Superior temporal gyrus (tissue), 1 donor: ENCODE measurements around the gene LNX2.
A peak's percentile ranks its signal among the peaks of the same experiment; 100 is the strongest.
"Not testable (repeated sequence)": the region's sequence is repeated elsewhere in the genome, so short reads cannot be mapped to it uniquely, and the experiment has no call there.

ENCODE experiments used
- DNase-seq: peaks from one replicate; pipeline ENCODE4 v3.0.0-alpha.2; 2016; ENCODE audit errors: extremely low spot score

The LNX2 gene

DNA sequence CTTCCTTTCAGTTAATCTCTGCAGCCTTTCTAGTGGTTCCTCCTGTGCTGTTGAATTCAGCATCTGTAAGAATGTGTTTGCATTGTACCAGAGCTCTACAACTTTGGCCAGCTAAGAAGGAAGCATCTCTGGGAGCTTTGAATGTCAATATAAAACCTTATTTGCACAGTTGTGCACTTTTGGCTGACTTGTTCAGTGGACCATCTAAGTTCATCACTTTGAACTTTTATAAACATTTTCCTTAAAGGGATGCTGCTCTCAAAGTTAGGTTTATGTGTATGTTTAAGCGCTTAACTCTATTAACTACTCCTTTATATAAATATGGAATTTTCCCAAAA, 16.9 kb upstream of the LNX2 start:
- no peak for DNase-seq

DNA sequence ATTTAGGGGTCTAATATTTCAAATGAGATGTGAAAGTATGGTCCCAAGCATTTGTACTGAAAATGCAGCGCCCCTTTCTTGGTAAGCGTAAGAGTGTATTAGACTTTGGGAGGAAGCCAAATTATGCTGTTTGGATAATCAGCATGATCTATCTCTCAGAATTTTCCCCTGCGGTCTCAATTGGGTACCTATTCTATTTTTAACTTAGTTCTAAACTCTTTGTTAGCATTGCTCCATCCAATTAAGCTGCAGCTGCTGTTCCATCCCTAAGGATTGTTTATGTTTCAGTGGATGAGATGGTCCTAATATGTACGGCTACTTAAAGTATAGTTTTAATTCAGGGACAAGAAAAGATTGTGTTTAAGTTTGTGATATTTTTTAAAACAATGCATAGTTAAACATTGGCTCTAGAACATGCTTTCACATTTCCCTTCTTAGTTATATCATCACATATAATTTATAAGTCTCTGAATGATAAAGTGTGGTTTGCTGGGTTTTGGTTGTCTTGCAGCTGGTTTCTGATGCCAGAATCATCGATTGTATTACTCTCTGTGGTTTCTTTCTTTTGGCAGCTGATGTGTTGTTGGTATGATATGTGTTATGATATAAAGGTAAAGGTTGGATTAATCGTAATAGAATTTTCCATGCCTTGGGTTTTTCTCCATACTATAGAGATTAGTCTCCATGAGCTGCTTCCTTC, 16.4 kb upstream of the LNX2 start:
- no peak for DNase-seq

DNA sequence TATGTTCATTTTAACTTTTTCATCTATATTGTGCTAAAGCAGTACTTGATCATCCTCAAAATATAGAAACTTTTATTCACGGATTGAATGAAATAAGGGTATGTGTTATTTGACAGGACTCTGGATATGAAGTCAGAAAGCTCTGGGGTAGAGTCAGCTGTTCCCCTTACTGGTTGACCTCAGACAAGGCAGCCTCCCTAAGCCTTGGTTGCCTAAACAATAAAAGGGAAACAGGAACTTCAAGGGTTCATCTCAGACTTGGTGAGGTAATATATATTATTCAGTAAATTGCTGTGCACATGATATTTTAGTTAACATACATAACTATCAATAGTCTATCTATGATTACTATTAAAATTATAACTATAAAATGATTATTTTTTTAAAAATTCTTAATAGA, 14.9 kb upstream of the LNX2 start:
- no peak for DNase-seq

DNA sequence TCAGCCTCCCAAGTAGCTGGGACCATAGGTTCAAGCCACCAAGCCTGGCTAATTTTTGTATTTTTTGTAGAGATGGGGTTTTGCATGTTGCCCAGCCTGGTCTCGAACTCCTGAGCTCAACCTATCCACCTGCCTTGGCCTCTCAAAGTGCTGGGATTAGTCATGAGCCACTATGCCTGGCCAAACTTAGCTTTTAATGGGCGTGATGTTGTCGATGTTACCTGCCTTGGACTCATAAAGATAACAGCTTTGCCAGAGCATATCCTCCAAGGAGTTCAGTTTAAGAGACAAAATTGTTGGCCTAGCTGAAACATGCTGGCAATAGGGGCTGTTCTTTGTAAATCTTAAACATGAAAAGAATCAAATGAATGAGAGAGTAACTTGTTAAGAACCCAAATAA, 14.5 kb upstream of the LNX2 start:
- no peak for DNase-seq

DNA sequence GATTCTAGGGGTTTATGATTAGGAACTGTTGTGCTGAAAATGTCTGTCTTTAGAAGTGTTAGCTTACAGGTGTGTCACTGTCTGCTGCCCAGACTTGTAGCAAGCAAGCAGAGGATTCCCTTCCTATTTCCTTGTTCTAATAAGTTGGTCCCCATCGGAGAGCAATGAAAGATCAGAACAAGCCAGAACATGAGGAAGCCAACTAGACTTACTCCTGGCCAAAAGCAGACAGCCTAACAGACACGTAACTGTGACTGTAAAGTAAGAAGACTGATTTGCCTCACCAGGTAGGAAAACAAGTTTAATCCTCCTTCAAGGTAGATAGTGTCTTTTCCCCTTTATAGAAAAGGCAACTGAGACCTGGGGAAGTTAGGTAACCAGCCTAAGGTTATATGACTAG, 13.9 kb upstream of the LNX2 start:
- no peak for DNase-seq

DNA sequence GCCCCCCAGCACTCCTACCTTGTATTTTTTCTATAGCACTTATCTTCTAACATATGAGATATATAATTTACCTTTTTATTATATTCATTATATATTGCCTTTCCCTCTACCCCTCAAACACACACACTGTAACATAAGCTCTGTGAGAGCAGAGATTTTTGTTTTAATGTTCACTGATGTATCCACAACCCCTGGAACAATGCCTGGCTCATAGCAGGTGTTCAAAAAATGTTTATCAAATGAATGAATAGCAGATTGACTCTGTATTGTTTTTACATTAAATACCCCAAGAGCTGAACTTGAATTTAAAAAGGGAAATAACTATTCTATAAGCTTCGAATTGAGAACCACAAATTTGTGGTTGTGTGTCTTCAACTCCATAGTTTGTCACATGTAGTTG, 12.3 kb upstream of the LNX2 start:
- DNase-seq: no peak

DNA sequence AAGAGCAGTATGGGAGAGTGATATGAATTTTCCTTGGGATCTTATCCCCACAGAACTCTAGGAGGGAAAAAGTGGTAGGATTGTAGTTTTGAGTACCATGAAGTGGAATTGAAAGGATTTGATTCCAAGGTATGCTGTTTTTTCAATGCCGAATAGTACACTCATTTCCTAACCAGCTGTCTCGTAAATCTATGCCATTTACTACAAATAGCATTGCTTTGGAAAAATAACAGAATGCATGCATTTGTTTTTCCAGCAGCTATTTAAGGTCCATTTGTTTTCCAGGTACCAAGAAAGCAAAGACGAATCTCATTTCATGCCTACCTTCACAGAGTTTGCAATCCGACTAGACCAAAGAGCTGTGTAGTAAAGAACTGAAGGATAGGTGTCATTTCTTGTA, 11.9 kb upstream of the LNX2 start:
- no peak for DNase-seq

DNA sequence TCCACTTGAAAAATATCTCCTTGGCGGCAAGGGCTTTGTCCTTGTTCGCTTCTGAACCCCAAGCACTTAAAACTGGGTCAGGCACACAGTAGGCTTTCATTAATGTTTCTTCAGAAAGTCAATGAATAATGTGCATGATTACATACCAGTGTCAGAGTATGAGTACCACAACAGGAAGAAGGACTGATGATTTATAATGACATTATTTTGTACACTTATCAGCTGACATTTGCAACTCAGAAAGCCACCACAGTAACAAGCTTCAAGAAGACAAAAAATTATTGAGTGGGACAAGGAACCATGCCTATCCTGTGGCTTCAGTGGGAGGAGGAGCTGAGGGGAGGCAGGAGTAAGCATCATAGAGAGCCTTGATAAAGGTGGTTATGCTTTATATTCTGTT, 11.3 kb upstream of the LNX2 start:
- DNase-seq: no peak

DNA sequence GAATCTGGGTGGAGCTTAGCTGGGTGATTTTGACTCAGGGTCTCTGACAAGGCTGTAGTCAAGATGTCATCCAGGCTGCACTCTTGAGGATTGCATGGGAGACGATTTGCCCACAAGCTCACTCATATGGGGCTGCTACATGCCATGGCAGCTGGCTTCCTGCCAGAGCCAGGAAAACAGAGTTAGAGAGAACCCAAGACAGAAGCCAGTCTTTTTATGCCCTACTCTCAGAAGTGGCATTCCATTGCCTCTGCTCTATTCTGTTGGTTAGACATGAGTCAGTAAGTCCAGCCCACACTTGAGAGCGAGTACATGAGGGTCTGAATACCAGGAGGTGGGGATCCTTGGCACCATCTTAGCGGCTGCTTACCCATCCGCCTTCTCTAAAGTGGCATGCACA, 10.8 kb upstream of the LNX2 start:
- DNase-seq: no peak

DNA sequence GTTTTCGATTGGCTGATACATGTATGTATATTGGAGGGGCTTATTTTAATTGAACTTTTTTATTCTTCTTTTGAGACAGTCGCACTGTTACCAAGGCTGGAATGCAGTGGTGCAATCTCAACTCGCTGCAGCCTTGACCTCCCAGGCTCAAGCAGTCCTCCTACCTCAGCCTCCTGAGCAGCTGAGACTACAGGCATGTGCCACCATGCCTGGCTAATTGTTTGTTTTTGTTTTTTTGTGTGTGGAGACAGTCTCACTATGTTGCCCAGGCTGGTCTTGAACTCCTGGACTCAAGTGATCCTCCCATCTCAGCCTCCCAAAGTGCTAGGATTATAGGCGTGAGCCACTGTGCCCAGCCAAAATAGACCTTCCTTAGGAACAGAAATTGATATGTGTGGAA, 8.4 kb upstream of the LNX2 start:
- not testable (repeated sequence) for DNase-seq

DNA sequence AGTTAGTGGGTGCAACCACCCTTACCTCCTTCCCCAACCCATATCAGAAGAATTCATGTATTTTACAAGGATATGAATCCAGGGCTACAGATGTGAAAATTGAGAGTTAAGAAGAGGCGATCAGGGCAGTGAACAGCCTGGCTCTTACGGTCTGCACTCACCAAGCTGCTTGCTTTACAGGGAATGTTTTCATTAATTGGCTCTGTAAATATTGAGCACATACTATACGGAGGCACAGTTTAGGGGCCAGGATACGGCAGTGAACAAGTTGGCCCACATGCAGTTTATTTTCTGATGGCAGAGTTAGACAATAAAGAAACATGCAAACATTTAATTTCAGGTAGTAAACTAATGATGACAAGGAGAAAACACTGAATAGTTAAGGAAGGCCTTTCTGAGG, 7.8 kb upstream of the LNX2 start:
- no peak for DNase-seq

DNA sequence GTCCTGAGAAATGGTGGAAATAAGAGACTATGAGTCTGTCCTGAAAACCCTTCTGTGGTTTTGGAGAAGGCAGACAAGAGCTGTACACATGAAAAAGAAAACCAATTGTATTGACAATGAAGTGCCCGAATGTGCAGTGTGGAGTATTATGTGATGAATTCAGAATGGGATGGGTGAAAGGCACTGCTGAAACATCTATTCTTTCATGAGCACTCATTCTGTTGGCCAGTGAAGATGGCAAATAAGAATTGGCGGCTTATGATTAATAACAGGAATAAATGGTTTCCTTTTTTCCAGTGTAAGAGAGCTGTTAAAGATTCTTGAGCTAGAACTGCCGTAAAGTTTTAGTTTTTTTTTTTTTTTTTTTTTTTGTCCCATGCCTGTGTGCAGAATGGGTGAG, 7.1 kb upstream of the LNX2 start:
- DNase-seq: no peak

DNA sequence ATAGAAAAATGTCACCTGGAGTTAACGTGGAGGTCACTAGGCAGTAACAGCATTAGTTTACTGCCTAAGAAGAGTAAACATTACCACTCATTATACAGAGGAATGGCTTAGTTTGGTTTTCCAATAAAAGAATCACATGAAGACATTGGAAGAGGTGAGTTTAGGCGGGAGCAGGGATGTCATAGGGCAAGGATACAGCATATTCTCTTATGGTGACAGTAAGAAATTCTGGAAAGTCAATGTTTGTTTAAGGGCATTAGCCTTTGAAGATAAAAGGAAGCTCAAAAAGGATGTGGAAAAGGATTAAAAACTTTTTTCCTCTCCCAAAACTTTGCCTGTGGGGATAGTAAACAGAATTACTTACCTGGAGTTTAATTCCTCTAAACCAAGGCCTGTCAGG, 5.5 kb upstream of the LNX2 start:
- DNase-seq: no peak

DNA sequence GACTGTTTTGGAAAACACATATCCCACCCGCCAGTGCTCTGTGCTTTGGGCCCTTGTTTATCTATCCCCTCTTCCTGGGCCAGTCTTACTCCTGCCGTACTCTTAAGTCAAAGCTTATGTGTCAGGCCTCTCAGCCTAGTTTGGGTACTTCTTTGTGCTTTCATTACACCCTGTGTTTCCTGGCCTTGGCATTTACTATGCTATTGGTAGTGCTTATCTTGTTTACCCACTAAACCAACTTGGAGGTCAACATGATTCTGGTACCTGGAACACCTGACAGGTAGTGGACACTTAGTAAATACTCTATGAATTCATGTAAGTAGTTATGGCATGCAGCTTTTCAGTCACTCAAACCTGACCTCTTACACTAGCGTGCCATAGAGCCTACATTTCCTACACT, 3.7 kb upstream of the LNX2 start:
- DNase-seq: no peak

DNA sequence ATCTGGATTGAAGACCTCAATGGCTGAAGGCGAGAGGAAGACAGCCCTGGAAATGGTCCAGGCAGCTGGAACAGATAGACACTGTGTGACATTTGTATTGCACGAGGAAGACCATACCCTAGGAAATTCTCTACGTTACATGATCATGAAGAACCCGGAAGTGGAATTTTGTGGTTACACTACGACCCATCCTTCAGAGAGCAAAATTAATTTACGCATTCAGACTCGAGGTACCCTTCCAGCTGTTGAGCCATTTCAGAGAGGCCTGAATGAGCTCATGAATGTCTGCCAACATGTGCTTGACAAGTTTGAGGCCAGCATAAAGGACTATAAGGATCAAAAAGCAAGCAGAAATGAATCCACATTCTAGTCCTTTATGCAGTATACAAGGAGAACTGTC, 2.6 kb upstream of the LNX2 start:
- DNase-seq: no peak

DNA sequence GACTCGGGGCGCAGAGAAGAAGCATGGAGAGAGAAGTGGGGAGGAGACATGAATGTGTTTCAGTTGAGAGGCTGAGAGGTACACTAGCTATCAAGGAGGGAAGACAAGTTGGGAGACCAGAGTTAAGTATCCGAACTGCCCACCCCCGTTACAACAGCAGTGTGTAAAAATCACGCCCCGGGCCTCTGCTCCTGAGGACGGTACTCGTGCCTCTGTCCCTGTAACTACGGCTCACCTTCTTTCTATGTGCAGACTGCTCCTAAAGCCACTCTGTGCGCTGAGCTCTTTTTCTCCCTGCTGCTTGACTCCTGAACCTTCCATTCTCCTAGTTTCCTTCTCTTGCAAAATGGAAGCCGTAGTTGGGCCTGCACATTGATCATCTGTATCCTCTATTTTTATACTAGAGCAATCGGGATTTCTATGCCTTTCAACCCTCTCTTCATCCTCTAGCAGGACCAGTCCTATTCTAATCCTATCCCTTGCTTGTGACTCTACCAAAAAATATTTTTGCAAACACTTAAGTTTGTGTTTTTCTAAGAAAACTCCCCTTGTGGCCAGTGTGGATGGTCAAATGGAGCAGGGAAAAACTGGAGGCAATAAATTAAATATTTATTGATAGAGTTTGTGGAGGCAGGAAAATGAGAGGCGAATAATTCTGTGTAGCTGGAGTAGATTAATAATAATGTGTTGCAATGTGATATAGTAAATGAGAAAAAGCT, 1.9 kb upstream of the LNX2 start:
- DNase-seq: no peak

DNA sequence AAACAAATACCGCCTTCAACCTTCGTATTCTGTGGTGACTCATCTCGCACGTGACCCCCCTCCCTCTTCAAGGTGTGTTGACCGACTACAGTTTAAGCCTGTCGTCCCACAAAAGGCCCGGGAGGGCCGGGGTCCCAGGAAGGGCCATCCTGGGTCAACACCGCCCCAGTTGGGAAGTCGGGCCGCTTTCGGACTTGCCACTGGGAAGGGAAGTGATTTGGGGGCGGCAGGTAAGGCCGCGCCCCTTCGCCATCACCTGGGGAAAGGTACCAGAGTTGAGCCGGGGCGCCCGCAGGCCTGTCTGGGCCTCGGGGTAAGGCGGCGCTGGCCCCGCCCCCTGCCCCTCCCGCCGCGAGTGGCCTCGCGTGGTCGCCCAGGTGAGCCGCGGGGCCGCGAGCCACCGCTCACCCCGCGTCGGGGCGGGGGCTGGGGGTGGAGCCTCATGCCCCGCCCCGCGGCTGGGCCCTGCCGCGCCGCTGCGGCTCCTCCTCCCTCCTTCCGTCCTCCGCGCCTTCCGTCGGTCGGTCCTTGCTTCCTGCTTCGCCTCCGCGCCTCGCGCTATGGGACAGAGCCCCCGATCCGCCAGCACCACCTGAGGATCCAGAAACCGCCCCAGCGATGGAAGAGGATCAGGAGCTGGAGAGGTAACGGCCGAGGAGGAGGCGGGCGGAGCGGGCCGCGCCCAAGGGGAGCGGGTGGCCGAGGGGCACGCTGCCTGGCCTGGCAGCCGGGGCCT, 1.2 kb upstream of the LNX2 start, which contains the start of gene POLR1D:
POLR1D (plus strand) TSS at position 527 of the 736 bp plus-strand sequence; CDS start at position 619, 92 bp downstream.
- DNase-seq: peak; percentile 82

DNA sequence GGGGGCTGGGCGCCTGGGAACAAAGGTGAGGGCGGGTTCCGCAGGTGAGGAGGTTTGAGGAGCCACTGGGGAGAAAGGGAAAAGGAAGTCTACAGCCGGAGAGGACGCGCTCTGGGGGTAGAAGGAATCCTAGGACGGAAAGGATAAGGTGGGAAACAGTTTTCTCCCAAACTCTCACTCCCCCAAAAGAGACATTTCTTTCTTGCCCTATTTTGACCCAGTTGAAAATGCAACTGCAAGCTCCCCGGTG, 712 bp upstream of the LNX2 start:
- no peak for DNase-seq

DNA sequence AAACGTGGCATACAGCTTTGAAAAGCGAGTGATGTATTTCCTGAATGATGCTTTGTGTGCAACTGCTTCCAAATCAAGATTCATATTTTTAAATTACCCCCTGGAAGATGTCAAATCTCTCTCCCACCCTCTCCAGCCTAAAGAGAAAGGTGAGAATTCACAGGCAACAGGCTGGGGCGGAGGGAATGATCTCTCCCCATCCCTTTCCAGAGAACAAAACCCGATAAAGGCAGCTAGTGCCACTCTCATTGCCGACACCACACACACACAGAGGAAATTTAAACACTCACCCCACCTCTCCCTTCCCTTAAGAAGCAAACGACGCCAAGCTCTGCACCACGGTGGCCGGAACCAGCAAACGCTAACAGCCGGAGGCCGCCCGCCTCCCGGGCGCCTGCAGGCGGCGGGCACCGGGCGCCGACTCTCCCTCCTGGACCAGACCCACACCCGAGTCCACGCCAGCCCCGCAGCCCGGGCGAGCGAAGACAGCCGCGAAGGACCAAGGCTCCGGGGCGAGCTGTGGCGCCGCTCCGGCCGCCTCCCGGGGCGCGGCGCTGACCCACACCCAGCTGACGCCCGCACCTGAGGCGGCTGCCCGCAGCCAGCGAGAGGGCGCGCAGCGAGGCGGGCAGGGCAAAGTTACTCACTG, 477 bp downstream of the LNX2 start:
- DNase-seq: no peak

DNA sequence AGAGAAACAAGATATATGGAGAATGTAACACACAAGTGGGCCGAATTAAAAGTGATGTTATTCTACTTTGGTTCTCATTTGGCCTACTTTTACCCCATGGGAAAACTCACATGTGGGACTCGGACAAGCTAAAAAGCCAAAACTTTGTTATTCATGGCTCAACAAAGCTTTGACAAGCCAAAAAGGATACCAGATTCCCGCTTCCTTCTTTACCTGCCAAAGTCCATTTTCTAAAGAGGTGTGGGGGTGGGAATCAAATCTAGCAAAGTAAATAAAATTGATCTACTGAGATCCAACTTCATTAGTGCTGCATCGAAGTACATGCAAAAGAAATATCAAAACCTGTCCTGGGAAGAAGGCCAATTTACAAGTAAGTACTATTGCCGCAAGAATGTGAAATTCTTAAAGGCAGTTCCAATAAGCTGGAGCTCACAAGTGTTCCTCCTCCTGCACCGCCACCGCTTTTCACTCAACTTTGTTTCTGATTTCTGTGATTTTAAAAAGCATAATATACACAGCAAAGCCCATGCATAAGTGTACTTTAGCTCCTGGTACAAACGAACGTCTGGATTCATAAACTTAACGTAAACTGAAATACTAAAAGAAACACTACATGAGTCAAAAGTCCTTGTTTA, 1.1 kb downstream of the LNX2 start:
- DNase-seq: peak; percentile 37

DNA sequence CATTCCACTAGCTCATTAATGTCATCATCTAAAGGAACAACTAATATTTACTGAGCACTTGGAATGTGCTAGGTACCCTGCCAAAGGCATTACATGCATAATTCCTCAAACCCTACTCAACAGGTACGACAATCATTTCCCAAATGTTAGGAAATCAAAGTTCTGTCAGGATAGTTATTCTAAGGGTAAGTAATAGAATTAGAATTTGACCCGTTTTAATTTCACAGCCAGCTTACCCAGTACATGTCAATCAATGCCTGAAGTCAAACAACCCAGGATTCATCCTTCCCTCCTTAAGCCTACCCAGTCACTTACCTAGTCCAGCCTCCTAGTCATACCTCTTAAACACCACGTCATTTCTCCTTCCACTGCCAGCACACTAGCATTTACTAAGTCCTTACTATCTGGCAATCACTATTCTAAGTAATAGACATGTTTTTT, 2.4 kb downstream of the LNX2 start:
- DNase-seq: no peak

DNA sequence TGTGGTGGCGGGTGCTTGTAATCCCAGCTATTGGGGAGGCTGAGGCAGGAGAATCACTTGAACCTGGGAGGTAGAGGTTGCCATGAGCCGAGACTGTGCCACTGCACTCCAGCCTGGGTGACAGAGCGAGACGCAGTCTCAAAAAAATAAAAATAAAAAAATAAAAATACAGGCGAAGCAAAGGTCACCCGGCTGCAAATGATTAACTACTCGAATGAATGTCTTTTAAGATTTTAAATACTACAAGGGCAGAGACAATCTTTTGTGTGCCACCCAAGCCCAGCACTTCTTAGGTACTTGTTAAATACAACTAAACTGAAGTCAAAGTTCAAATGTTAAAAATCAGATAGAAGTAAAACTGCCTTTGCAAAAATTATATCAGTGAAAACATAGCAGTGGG, 6.7 kb downstream of the LNX2 start:
- no peak for DNase-seq
